ENCODE measurements around the gene PLCB3.

The PLCB3 gene

DNA sequence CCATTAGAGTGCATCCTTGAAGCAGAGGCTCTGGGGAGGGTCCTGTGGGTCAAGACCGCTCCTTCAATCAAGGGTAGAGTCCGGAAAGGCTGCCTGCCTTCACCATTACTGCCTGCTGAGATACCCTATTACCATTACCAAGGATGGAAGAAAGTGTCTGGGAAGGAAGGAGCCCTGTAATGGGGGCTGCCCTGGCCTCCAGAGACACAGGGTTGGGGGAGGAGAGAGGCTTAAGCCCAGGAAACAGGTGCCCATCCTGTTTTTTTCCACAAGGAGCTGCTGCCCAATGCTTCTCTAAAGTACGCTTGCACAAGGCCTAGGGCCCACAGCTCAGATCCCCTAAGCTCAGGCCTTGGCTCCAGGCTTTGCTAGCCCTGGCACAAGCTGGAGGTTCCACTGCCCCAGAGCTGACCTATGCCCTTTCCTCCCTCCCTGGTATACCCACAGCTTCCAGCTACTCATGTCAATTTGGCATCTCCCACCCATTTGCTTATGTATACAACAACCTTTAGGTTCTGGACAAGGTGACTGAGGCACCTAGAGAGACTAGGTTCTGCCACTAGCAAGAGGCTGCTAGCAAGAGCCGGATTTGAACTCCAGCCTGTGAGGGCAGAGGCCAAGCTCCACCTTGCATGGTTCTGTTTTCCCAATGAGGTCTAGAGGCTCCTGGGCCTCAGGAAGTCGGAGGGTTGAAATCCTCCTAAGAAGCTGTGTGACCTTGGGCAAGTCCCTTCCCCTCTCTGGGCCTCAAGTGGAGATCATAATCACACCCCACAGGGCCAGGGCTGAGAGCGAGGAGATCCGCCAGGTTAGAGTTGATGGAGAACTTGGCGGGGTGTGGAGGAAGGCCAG, 1.5 kb upstream of the PLCB3 start:
- TF ChIP-seq CTCF (IDR thresholded peaks at IDR 0.05; ENCODE audit: insufficient read depth, low read depth, low read length, missing control alignments) = no peak
- H3K4me3 ChIP-seq (ENCODE audit: low read depth, low read length) = no peak overlapping the region
- no peak for DNase-seq (ENCODE audit: low read depth)

DNA sequence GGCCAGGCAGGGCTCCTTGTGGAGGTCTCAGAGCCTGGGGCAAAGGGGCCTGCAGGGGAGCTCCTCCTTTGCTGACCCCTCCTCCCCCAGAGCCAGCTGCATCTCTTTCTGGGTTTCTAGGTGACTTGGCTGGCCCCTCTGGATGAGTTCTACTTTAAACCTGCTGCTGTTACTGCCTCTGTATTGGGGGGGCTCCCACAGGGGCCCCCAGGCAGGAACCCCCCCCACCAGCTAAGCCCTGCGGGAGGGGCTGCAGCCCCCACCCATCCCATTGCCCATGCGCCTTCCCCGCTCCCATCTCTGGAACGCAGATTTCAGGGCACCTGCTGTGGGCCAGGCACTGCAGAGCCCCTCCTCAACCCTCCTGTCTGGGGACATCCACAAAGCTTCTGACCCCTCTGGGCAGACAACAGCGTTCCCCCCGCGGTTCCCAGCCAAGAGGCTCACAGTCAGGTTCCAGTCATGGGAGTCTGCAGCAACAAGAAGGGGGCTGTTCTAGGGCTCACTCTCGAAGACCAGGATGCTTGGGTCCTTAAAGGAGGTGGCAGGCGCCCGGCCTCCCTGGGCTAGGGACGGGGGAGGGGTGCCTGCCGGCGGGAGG, 815 bp upstream of the PLCB3 start:
- TF ChIP-seq CTCF (IDR thresholded peaks at IDR 0.05; ENCODE audit: insufficient read depth, low read depth, low read length, missing control alignments) = no peak
- no peak for DNase-seq (ENCODE audit: low read depth)
- peak overlapping the region; percentile 56; the same call in 1 of the 2 replicates for H3K4me3 ChIP-seq (ENCODE audit: low read depth, low read length)

DNA sequence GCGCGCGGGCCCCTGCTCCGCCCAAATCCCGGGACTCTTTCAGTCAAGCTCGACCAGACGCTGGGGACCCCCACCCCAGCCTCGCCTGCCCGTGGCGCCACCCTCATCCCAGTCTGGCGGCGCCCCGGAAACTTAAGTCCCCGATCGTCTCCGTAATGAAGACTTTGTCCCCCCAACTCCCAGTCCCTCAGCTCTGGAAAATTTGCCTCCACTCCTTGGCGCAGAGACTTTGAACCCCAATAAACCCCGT, 348 bp downstream of the PLCB3 start:
- no peak for TF ChIP-seq CTCF (IDR thresholded peaks at IDR 0.05; ENCODE audit: insufficient read depth, low read depth, low read length, missing control alignments)
- H3K4me3 ChIP-seq (ENCODE audit: low read depth, low read length) = peak overlapping the region; percentile 72
- no peak for DNase-seq (ENCODE audit: low read depth)

GRCh38 chr11:64252003-64252872, 908 bp downstream of the PLCB3 start:
- peak; percentile 48 for TF ChIP-seq CTCF (IDR thresholded peaks at IDR 0.05; ENCODE audit: insufficient read depth, low read depth, low read length, missing control alignments)
- no peak for DNase-seq (ENCODE audit: low read depth)
- peak overlapping the region; percentile 72 for H3K4me3 ChIP-seq (ENCODE audit: low read depth, low read length)

DNA sequence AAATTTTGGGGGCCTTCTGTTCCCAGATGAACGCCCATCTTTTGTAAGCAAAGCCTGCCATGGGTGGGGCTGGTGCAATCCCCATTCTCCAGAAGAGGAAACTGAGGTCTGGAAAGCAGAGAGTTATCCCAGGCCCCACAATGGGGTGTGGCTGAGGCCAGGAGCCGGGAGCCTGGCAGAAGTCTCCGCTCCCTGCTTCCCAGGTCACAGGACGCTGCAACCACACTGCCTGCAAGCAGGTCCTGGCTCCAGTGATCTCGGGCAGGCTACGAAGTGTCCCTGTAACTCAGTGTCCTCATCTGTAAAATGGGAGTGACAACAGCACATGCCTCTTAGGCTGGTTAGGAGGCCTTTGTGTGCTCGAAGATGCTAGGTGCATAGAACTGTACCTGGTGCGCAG, 1.7 kb downstream of the PLCB3 start:
- H3K4me3 ChIP-seq (ENCODE audit: low read depth, low read length) = no peak overlapping the region
- DNase-seq (ENCODE audit: low read depth) = no peak
- no peak for TF ChIP-seq CTCF (IDR thresholded peaks at IDR 0.05; ENCODE audit: insufficient read depth, low read depth, low read length, missing control alignments)

GRCh38 chr11:64253481-64253880, 2.2 kb downstream of the PLCB3 start:
- no peak for DNase-seq (ENCODE audit: low read depth)
- no peak overlapping the region for H3K4me3 ChIP-seq (ENCODE audit: low read depth, low read length)
- TF ChIP-seq CTCF (IDR thresholded peaks at IDR 0.05; ENCODE audit: insufficient read depth, low read depth, low read length, missing control alignments) = no peak
